ENCODE results near the gene ACOX2. TPM values are rescaled to one million over a fixed set of nuclear protein-coding genes. Genes with fewer than 3 reads are reported as not detected.

Gene ACOX2
- total RNA-seq, 1 experiment from 2014 or later, result 3.2 TPM

- Histone ChIP-seq H3K36me3 (ENCODE audit: control insufficient read depth, insufficient read depth, low read length) (no peaks in the 10 kb centered on the region), H3K27ac (ENCODE audit: low read length) (no peak overlapping the region), H3K4me3 (ENCODE audit: low read depth in 2 of 2, low read length in 2 of 2) (no peak overlapping the region), H3K4me1 (ENCODE audit: control insufficient read depth, insufficient read depth, low read length) (peaks cover 10% of the 10 kb centered on the region; the same call in 1 of the 2 replicates), H3K9me3 (ENCODE audit: control insufficient read depth, insufficient read depth, low read depth, low read length) (no peaks in the 10 kb centered on the region), H3K27me3 (ENCODE audit: control insufficient read depth, insufficient read depth, low read length) (no peaks in the 10 kb centered on the region)
- in situ Hi-C loops (cut with HindIII; ENCODE audit: low pct_unique_long_range_greater_than_20kb, low sequenced_read_pairs), result no loop called here
- CTCF ChIA-PET, result no interaction called here
- DNase-seq (ENCODE audit: low read depth, low spot score), result no peak
- TF ChIP-seq TCF7L2 (IDR thresholded peaks at IDR 0.05; ENCODE audit: low read depth, low read length) (no peak), POLR2AphosphoS5 (IDR thresholded peaks at IDR 0.05; ENCODE audit: low read depth, low read length) (no peak), REST (IDR thresholded peaks at IDR 0.05; ENCODE audit: insufficient read depth in 1 of 2, low read depth in 2 of 2, low read length in 1 of 2) (no peak), SIN3A (IDR thresholded peaks at IDR 0.05; ENCODE audit: borderline replicate concordance, insufficient read depth, low read depth, low read length) (no peak), CTCF (IDR thresholded peaks at IDR 0.05) (no peak)
- no peak for ATAC-seq
- POLR2A ChIA-PET, result no interaction called here
- intact Hi-C loops (cut with micrococcal nuclease; ENCODE audit: unreplicated experiment), result no loop called here
- no TSS peak for BruUV-seq (replicated peaks)
Observed at GRCh38 chr3:58581328-58582091, 44.5 kb upstream of the ACOX2 start.

- H3K4me3 ChIP-seq (ENCODE audit: low read depth in 2 of 2, low read length in 2 of 2), result no peak overlapping the region
- intact Hi-C loops (cut with micrococcal nuclease; ENCODE audit: unreplicated experiment) (no loop called here), in situ Hi-C loops (cut with HindIII; ENCODE audit: low pct_unique_long_range_greater_than_20kb, low sequenced_read_pairs) (no loop called here)
- H3K27me3 ChIP-seq (ENCODE audit: control insufficient read depth, insufficient read depth, low read length), result no peaks in the 10 kb centered on the region
- CTCF ChIA-PET, result interaction anchor here (0.7 kb wide), 1 partner anchor 50 kb away, joined by 5 read pairs; no protein-coding TSS in a partner anchor
- H3K36me3 ChIP-seq (ENCODE audit: control insufficient read depth, insufficient read depth, low read length), result no peaks in the 10 kb centered on the region
- TF ChIP-seq REST (IDR thresholded peaks at IDR 0.05; ENCODE audit: insufficient read depth in 1 of 2, low read depth in 2 of 2, low read length in 1 of 2) (no peak), POLR2AphosphoS5 (IDR thresholded peaks at IDR 0.05; ENCODE audit: low read depth, low read length) (no peak), TCF7L2 (IDR thresholded peaks at IDR 0.05; ENCODE audit: low read depth, low read length) (no peak), SIN3A (IDR thresholded peaks at IDR 0.05; ENCODE audit: borderline replicate concordance, insufficient read depth, low read depth, low read length) (no peak), CTCF (IDR thresholded peaks at IDR 0.05) (no peak)
- no peak for DNase-seq (ENCODE audit: low read depth, low spot score)
- peaks cover 7% of the 10 kb centered on the region; the same call in 1 of the 2 replicates for H3K4me1 ChIP-seq (ENCODE audit: control insufficient read depth, insufficient read depth, low read length)
- POLR2A ChIA-PET, result no interaction called here
- ATAC-seq, result no peak
- H3K9me3 ChIP-seq (ENCODE audit: control insufficient read depth, insufficient read depth, low read depth, low read length), result no peaks in the 10 kb centered on the region
- no TSS peak for BruUV-seq (replicated peaks)
- no peak overlapping the region for H3K27ac ChIP-seq (ENCODE audit: low read length)
Observed at GRCh38 chr3:58580826-58581327, 43.9 kb upstream of the ACOX2 start.
